Thoracic aorta (tissue), 2 donors: ENCODE data around the gene HSD11B1L. TPM values are rescaled to one million over a fixed set of nuclear protein-coding genes. Genes with fewer than 3 reads are reported as not detected.
A peak's percentile ranks its signal among the peaks of the same experiment; 100 is the strongest.

Experiments
- ATAC-seq: fragments of 150-250 bp; one replicate; pipeline ENCODE4 v1.8.0; 2017; ENCODE audit warnings: low read depth; ENCODE audit not compliant: insufficient number of reproducible peaks, low FRiP score
- DNase-seq: peaks from one replicate; pipeline ENCODE4 v3.0.0-alpha.2; 2020; ENCODE audit warnings: low spot score
- H3K27ac ChIP-seq, 2 donors: fragments of 200-600 bp; sonication (generic); 1 replicate in 1 of 2; 2 replicates in 1 of 2; pipeline ENCODE4 v1.5.1; 2016; ENCODE audit warnings: mild to moderate bottlenecking in 2 of 2, moderate library complexity in 2 of 2
- H3K27me3 ChIP-seq: fragments of 200-600 bp; sonication (generic); replicated peaks from 2 replicates; pipeline ENCODE4 v1.6.0; 2016; ENCODE audit warnings: mild to moderate bottlenecking; ENCODE audit not compliant: insufficient read depth
- H3K36me3 ChIP-seq: fragments of 200-600 bp; sonication (generic); one replicate; pipeline ENCODE4 v1.5.1; 2016
- H3K4me1 ChIP-seq, 2 donors: fragments of 200-600 bp; sonication (generic); 1 replicate in 1 of 2; 2 replicates in 1 of 2; pipeline versions ENCODE4 v1.5.1 to v1.6.0; 2016; ENCODE audit warnings: low read depth in 2 of 2, mild to moderate bottlenecking in 1 of 2; ENCODE audit not compliant: control insufficient read depth in 1 of 2
- H3K4me3 ChIP-seq: fragments of 200-600 bp; sonication (generic); 2 replicates; pipeline ENCODE4 v1.5.1; 2016; ENCODE audit warnings: mild to moderate bottlenecking
- H3K9me3 ChIP-seq: fragments of 200-600 bp; sonication (generic); 2 replicates; pipeline ENCODE4 v1.5.1; 2016
- total RNA-seq, 2 donors: library from RNA; depleted of rRNA; stranded (reverse); fragments of >200 nt; gene quantifications; one replicate each; pipeline versions ENCODE4 v1.1.0 to v1.2.3, GENCODE V29; 2016
- TF ChIP-seq, protein P1 (sequence below): fragments of 200-600 bp; sonication (generic); IDR thresholded peaks from one replicate; pipeline ENCODE4 v1.5.1; 2019; ENCODE audit warnings: antibody characterized with exemption

The HSD11B1L gene
- total RNA-seq, 2 donors from 2014 or later: 7.5 to 11.6 TPM

DNA sequence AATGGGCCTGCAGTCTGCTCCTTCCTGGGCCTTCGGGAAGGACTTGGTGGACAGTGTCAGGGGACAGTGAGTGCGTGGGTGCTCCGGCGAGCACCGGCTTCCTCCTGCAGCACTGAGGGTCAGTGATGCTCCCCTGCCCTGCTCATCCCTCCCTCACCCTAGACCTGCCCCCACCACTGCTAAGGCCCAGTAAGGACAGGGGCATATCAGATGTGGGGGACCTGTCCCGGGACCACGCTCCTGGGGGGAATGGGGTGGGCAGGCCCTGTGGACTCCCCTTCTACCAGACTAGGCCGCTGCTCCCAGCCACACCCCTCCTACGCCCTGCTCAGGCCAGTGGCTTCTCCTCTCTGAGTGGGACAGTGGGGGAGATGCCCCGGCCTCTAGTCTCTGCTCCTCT is 3.7 kb upstream of the HSD11B1L start:
- Histone ChIP-seq H3K27me3 (no peaks in the 10 kb centered on the region), H3K27ac (no peak overlapping the region), H3K4me3 (no peak overlapping the region), H3K9me3 (no peaks in the 10 kb centered on the region), H3K4me1 (peaks cover 8 to 18% of the 10 kb centered on the region in 2 donors), H3K36me3 (peaks cover 5% of the 10 kb centered on the region)
- ATAC-seq (no peak), DNase-seq (no peak)
- TF ChIP-seq, protein P1, sequence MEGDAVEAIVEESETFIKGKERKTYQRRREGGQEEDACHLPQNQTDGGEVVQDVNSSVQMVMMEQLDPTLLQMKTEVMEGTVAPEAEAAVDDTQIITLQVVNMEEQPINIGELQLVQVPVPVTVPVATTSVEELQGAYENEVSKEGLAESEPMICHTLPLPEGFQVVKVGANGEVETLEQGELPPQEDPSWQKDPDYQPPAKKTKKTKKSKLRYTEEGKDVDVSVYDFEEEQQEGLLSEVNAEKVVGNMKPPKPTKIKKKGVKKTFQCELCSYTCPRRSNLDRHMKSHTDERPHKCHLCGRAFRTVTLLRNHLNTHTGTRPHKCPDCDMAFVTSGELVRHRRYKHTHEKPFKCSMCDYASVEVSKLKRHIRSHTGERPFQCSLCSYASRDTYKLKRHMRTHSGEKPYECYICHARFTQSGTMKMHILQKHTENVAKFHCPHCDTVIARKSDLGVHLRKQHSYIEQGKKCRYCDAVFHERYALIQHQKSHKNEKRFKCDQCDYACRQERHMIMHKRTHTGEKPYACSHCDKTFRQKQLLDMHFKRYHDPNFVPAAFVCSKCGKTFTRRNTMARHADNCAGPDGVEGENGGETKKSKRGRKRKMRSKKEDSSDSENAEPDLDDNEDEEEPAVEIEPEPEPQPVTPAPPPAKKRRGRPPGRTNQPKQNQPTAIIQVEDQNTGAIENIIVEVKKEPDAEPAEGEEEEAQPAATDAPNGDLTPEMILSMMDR: no peak

DNA sequence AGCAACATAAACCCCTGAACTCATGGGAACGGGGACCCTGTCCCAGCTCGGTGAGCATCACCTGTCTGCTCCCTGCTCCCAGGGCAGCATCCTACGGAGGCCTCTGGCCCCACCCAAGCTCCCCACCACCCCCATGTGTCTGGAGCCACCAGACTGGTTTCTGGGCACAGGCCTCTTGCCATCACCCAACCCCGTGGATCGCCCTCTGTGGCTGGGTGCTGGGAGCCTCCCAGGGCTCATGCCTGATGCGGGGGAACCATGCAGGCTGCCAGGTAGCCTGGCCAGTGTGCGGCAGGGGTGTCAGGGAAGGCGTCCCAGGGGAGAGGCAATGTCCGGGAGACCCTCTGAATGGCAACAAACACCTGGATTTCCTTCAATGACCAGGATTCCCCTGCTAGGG is 3.2 kb upstream of the HSD11B1L start:
- H3K4me3 ChIP-seq: no peak overlapping the region
- ATAC-seq (no peak), DNase-seq (no peak)
- TF ChIP-seq, protein P1: no peak
- H3K4me1 ChIP-seq: peaks cover 8 to 18% of the 10 kb centered on the region in 2 donors
- H3K36me3 ChIP-seq: peaks cover 5% of the 10 kb centered on the region
- H3K9me3 ChIP-seq: no peaks in the 10 kb centered on the region
- H3K27ac ChIP-seq: no peak overlapping the region
- no peaks in the 10 kb centered on the region for H3K27me3 ChIP-seq

DNA sequence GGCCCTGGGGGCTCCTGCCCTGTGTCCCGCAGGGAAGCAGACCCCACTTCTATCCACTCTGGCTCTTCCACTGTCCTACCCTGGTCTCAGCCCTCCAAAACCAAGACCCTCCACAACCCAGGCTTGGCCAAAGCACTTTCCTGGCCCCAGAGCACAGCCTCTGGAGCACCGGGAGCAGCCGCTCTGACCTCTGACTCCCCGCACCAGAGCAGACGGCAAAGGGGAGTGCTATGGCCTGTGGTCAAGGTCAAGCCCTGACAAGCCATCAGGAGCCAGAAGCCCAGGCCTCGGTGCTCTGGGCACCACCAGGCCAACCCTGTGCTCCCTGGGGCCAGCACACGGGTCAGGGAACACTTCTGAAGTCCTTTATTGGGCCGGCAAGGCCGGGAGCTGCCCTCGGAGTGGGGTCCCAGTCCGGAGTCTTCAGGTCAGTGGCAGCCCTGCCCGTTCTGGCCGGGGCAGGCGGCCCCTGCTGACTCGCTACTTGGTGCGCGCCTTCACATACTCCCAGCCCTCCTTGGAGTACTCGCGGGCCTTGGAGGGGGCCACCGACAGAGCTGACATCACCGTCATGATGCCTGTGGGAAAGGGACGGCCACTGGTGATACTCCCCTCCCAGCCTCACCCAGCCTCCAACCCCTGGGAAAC is 2.6 kb upstream of the HSD11B1L start:
- H3K36me3 ChIP-seq: peaks cover 5% of the 10 kb centered on the region

DNA sequence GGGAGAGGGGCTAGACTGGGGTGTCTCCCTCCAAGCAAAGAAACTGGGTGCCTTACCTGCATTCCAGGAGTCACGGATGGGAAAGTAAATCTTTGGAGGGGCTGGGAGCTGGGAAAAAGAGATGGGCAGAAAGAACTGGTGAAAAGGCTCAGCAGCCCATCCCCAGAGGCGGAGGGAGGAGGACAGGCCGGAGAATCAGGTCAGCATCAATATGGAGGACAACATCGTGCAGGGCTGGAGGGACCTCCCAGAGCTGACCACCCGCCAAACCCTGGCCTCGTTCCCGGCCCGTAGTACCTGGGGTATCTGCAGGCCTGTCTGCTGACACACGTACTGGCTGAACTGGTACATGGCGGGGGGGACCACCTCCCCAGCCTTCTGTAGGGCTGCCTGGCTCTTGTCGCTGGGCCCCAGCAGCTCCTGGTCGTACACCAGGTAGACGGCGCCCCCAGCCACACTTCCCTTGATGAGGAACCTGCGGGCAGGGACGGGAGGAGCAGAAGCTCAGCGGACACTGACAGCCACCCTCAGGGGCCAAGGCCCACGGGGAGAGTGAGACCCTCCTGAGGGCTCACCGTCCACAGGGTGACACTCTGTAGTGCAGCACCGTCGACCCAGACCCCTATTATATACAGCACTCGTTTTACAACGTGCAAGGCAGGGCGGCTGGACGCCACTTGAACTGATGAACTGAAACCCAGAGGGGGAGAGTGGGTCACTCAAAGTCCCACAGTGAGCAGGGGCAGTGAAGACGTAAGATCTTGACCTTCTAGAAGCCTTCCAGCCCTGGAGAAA is 1.3 kb upstream of the HSD11B1L start:
- Histone ChIP-seq H3K27me3 (no peaks in the 10 kb centered on the region), H3K4me1 (peaks cover 8 to 18% of the 10 kb centered on the region in 2 donors), H3K4me3 (peak overlapping the region; percentile 98), H3K36me3 (peaks cover 5% of the 10 kb centered on the region), H3K9me3 (no peaks in the 10 kb centered on the region), H3K27ac (peak overlapping the region; percentile 85)
- TF ChIP-seq, protein P1: no peak
- DNase-seq (no peak), ATAC-seq (no peak)

More for the DNA sequence above, 2.6 kb upstream of the HSD11B1L start:
- H3K4me3 ChIP-seq: no peak overlapping the region
- no peaks in the 10 kb centered on the region for H3K27me3 ChIP-seq
- H3K4me1 ChIP-seq: peaks cover 8 to 18% of the 10 kb centered on the region in 2 donors
- no peaks in the 10 kb centered on the region for H3K9me3 ChIP-seq
- TF ChIP-seq, protein P1: no peak
- no peak overlapping the region for H3K27ac ChIP-seq
- no peak for DNase-seq
- ATAC-seq: no peak

DNA sequence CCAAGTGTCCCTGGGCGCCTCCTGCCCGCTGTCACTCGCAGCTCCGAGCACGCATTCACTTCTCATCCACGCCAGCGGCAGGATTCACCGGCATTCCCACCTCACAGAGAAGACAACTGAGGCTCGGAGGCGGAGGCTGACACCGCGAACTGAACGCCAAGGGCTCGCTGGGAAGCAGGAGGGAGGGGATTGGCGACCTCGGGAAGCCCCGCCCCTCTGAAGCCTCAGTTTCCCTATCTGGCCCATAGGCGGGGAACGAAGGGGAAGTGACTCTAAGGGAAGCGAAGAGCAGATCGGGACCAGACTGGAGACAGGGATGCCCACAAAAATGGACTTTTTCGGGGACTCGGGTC is 767 bp upstream of the HSD11B1L start:
- Histone ChIP-seq H3K27me3 (no peaks in the 10 kb centered on the region), H3K27ac (peak overlapping the region; percentile 85), H3K4me3 (peak overlapping the region; percentile 98), H3K9me3 (no peaks in the 10 kb centered on the region), H3K4me1 (peaks cover 8 to 18% of the 10 kb centered on the region in 2 donors), H3K36me3 (peaks cover 5% of the 10 kb centered on the region)
- TF ChIP-seq, protein P1: no peak
- DNase-seq (no peak), ATAC-seq (no peak)
